ENCODE measurements around the gene BMPER. TPM values are rescaled to one million over a fixed set of nuclear protein-coding genes. Genes with fewer than 3 reads are reported as not detected.

The BMPER gene
- total and polyA plus RNA-seq, 2 donors (not counting 1 experiment from before 2014, with no cell fraction given), result 12.2 to 15.9 TPM

DNA sequence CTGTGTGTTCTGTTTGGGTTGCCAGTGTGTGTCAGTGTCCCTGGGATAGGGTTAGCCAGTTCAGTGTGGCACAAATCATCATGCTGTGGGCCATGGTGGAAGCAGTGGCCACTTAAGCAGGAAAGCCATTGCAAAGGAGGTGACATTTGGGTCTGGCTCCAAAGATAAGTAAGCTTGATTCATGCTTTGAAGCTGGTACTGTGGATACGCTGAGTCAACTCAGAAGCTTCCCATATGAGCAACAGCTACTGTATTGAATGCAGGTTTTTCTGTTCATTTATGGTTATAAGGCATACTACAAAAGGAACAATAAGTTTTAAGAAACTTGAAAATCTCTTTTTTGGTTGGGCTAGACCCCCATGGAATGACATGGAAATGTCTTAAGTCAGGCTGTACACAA, 143.1 kb downstream of the BMPER start:
- H3K36me3 ChIP-seq (ENCODE audit: control insufficient read depth, insufficient read depth, low read length), result no peaks in the 10 kb centered on the region
- no peaks in the 10 kb centered on the region for H3K9me3 ChIP-seq (ENCODE audit: control insufficient read depth, insufficient read depth, low read depth, low read length)
- H2AFZ ChIP-seq (ENCODE audit: low read length), result no peak overlapping the region
- TF ChIP-seq CTCF (conservative IDR thresholded peaks at IDR 0.05 in 1 of 2, IDR thresholded peaks at IDR 0.05 in 1 of 2; ENCODE audit: low read depth in 1 of 2, low read length in 2 of 2), result no peak
- no peak for TF ChIP-seq EZH2 (IDR thresholded peaks at IDR 0.05; ENCODE audit: low read length, missing control alignments)
- H4K20me1 ChIP-seq (ENCODE audit: control insufficient read depth, extremely low read depth, insufficient read depth, low read length), result no peaks in the 10 kb centered on the region
- no peak overlapping the region for H3K27ac ChIP-seq (ENCODE audit: insufficient read depth, low read length)
- H3K9ac ChIP-seq (ENCODE audit: insufficient read depth, low read length), result no peak overlapping the region
- H3K4me2 ChIP-seq (ENCODE audit: extremely low read depth, insufficient read depth, low read length), result no peak overlapping the region
- H3K4me3 ChIP-seq (replicated peaks in 1 of 4; ENCODE audit: control extremely low read depth in 1 of 4, insufficient read depth in 1 of 4, low read depth in 3 of 4, low read length in 4 of 4), result no peak overlapping the region
- no peaks in the 10 kb centered on the region for H3K27me3 ChIP-seq (ENCODE audit: control insufficient read depth, insufficient read depth, low read length)
- DNase-seq (ENCODE audit: low read depth in 2 of 2), result peak in 1 of 2 donors; percentile 34
- H3K4me1 ChIP-seq (ENCODE audit: control insufficient read depth, extremely low read depth, insufficient read depth, low read length), result no peaks in the 10 kb centered on the region
- H3K79me2 ChIP-seq (ENCODE audit: control insufficient read depth, insufficient read depth, low read length), result no peaks in the 10 kb centered on the region

- Histone ChIP-seq H3K4me3 (replicated peaks in 1 of 4; ENCODE audit: control extremely low read depth in 1 of 4, insufficient read depth in 1 of 4, low read depth in 3 of 4, low read length in 4 of 4) (no peak overlapping the region), H3K9me3 (ENCODE audit: control insufficient read depth, insufficient read depth, low read depth, low read length) (no peaks in the 10 kb centered on the region), H3K79me2 (ENCODE audit: control insufficient read depth, insufficient read depth, low read length) (no peaks in the 10 kb centered on the region), H2AFZ (ENCODE audit: low read length) (no peak overlapping the region), H3K4me1 (ENCODE audit: control insufficient read depth, extremely low read depth, insufficient read depth, low read length) (peaks cover 2% of the 10 kb centered on the region), H3K36me3 (ENCODE audit: control insufficient read depth, insufficient read depth, low read length) (no peaks in the 10 kb centered on the region), H3K9ac (ENCODE audit: insufficient read depth, low read length) (no peak overlapping the region), H4K20me1 (ENCODE audit: control insufficient read depth, extremely low read depth, insufficient read depth, low read length) (no peaks in the 10 kb centered on the region), H3K27ac (ENCODE audit: insufficient read depth, low read length) (no peak overlapping the region), H3K4me2 (ENCODE audit: extremely low read depth, insufficient read depth, low read length) (no peak overlapping the region), H3K27me3 (ENCODE audit: control insufficient read depth, insufficient read depth, low read length) (no peaks in the 10 kb centered on the region)
- DNase-seq (ENCODE audit: low read depth in 2 of 2), result no peak
- TF ChIP-seq EZH2 (IDR thresholded peaks at IDR 0.05; ENCODE audit: low read length, missing control alignments), result no peak
- TF ChIP-seq CTCF (conservative IDR thresholded peaks at IDR 0.05 in 1 of 2, IDR thresholded peaks at IDR 0.05 in 1 of 2; ENCODE audit: low read depth in 1 of 2, low read length in 2 of 2), result no peak
Observed at GRCh38 chr7:34054075-34054474, 148.7 kb downstream of the BMPER start.

DNA sequence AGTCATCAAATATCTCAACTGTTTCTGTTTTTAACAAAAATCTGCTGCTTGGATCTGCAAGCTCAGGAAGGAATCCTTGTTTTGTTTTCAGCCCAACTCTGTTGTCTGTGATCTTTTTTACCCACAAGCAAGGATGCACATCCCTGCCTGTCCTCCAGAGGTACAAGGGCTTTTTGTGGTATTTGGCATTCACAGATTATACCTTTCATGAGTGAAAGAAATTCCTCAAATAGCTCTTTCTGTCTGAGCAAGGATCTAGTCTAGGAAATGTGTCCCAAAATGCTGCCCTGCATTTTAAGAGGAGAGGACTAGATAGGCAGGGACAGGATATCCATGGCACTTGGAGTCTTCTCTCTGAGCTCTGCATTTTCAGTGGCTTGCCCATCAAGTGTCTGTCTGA, 151.8 kb downstream of the BMPER start:
- no peaks in the 10 kb centered on the region for H3K27me3 ChIP-seq (ENCODE audit: control insufficient read depth, insufficient read depth, low read length)
- no peak overlapping the region for H3K27ac ChIP-seq (ENCODE audit: insufficient read depth, low read length)
- no peak overlapping the region for H2AFZ ChIP-seq (ENCODE audit: low read length)
- H3K79me2 ChIP-seq (ENCODE audit: control insufficient read depth, insufficient read depth, low read length), result no peaks in the 10 kb centered on the region
- no peak overlapping the region for H3K4me3 ChIP-seq (replicated peaks in 1 of 4; ENCODE audit: control extremely low read depth in 1 of 4, insufficient read depth in 1 of 4, low read depth in 3 of 4, low read length in 4 of 4)
- H3K4me2 ChIP-seq (ENCODE audit: extremely low read depth, insufficient read depth, low read length), result no peak overlapping the region
- H4K20me1 ChIP-seq (ENCODE audit: control insufficient read depth, extremely low read depth, insufficient read depth, low read length), result no peaks in the 10 kb centered on the region
- H3K9me3 ChIP-seq (ENCODE audit: control insufficient read depth, insufficient read depth, low read depth, low read length), result no peaks in the 10 kb centered on the region
- H3K9ac ChIP-seq (ENCODE audit: insufficient read depth, low read length), result no peak overlapping the region
- no peaks in the 10 kb centered on the region for H3K36me3 ChIP-seq (ENCODE audit: control insufficient read depth, insufficient read depth, low read length)
- no peak for DNase-seq (ENCODE audit: low read depth in 2 of 2)
- TF ChIP-seq EZH2 (IDR thresholded peaks at IDR 0.05; ENCODE audit: low read length, missing control alignments) (no peak), CTCF (conservative IDR thresholded peaks at IDR 0.05 in 1 of 2, IDR thresholded peaks at IDR 0.05 in 1 of 2; ENCODE audit: low read depth in 1 of 2, low read length in 2 of 2) (no peak)
- H3K4me1 ChIP-seq (ENCODE audit: control insufficient read depth, extremely low read depth, insufficient read depth, low read length), result peaks cover 11% of the 10 kb centered on the region
